Type B pancreatic cell (in vitro differentiated cells): ENCODE measurements around the gene UBE4A. TPM values are rescaled to one million over a fixed set of nuclear protein-coding genes. Genes with fewer than 3 reads are reported as not detected.
A peak's percentile ranks its signal among the peaks of the same experiment; 100 is the strongest.

Source experiments
- DNase-seq: peaks from one replicate; pipeline ENCODE4 v3.0.0; 2021; ENCODE audit warnings: mixed read lengths; ENCODE audit not compliant: unreplicated experiment; ENCODE audit errors: extremely low spot score
- H3K27ac Mint-ChIP-seq: 2 replicates; pipeline ENCODE4 v1.8.0; 2021; ENCODE audit warnings: mild to moderate bottlenecking, mixed read lengths
- H3K27me3 Mint-ChIP-seq: 2 replicates; pipeline ENCODE4 v1.8.0; 2021; ENCODE audit warnings: mixed read lengths
- H3K36me3 Mint-ChIP-seq: 2 replicates; pipeline ENCODE4 v1.8.0; 2021; ENCODE audit warnings: mixed read lengths
- H3K4me1 Mint-ChIP-seq: one replicate; pipeline ENCODE4 v1.8.0; 2021; ENCODE audit warnings: mixed read lengths; ENCODE audit not compliant: unreplicated experiment
- H3K4me3 Mint-ChIP-seq: 2 replicates; pipeline ENCODE4 v1.8.0; 2021; ENCODE audit warnings: mild to moderate bottlenecking, mixed read lengths
- H3K9me3 Mint-ChIP-seq: 2 replicates; pipeline ENCODE4 v1.8.0; 2021; ENCODE audit warnings: mixed read lengths
- CTCF ChIP-seq: fragments of 200-600 bp; sonication (generic); conservative IDR thresholded peaks from 2 replicates; pipeline ENCODE4 v1.5.0; 2021; ENCODE audit warnings: antibody characterized with exemption, mild to moderate bottlenecking
- total RNA-seq: library from RNA; stranded (reverse); gene quantifications from 2 replicates; pipeline ENCODE4 v1.2.1, GENCODE V29; 2021; ENCODE audit warnings: low replicate concordance

Gene UBE4A
- total RNA-seq, 1 donor from 2014 or later: 42.5 TPM

- H3K27ac Mint-ChIP-seq: no peak overlapping the region
- H3K9me3 Mint-ChIP-seq: no peaks in the 10 kb centered on the region
- H3K36me3 Mint-ChIP-seq: no peaks in the 10 kb centered on the region
- DNase-seq: no peak
- peaks cover 11% of the 10 kb centered on the region for H3K27me3 Mint-ChIP-seq
- H3K4me3 Mint-ChIP-seq: no peak overlapping the region
- TF ChIP-seq CTCF: no peak
- no peaks in the 10 kb centered on the region for H3K4me1 Mint-ChIP-seq
Observed at GRCh38 chr11:118328745-118329144, 30.7 kb upstream of the UBE4A start.

- Mint-ChIP-seq H3K4me1 (no peaks in the 10 kb centered on the region), H3K27me3 (peaks cover 17% of the 10 kb centered on the region), H3K4me3 (no peak overlapping the region), H3K36me3 (no peaks in the 10 kb centered on the region), H3K27ac (no peak overlapping the region), H3K9me3 (no peaks in the 10 kb centered on the region)
- no peak for TF ChIP-seq CTCF
- no peak for DNase-seq
Observed at GRCh38 chr11:118334745-118335144, 24.7 kb upstream of the UBE4A start.

GRCh38 chr11:118338637-118339061 is 20.8 kb upstream of the UBE4A start:
- H3K36me3 Mint-ChIP-seq: no peaks in the 10 kb centered on the region
- H3K4me1 Mint-ChIP-seq: no peaks in the 10 kb centered on the region
- no peak for TF ChIP-seq CTCF
- peaks cover 26% of the 10 kb centered on the region for H3K27me3 Mint-ChIP-seq
- no peaks in the 10 kb centered on the region for H3K9me3 Mint-ChIP-seq
- no peak overlapping the region for H3K4me3 Mint-ChIP-seq
- no peak for DNase-seq
- peak overlapping the region; percentile 27 for H3K27ac Mint-ChIP-seq

GRCh38 chr11:118339281-118339961 is 20.0 kb upstream of the UBE4A start:
- DNase-seq: no peak
- Mint-ChIP-seq H3K9me3 (no peaks in the 10 kb centered on the region), H3K4me1 (no peaks in the 10 kb centered on the region), H3K27me3 (peaks cover 26% of the 10 kb centered on the region), H3K4me3 (no peak overlapping the region), H3K27ac (no peak overlapping the region), H3K36me3 (no peaks in the 10 kb centered on the region)
- no peak for TF ChIP-seq CTCF

- H3K27me3 Mint-ChIP-seq: peaks cover 30% of the 10 kb centered on the region
Observed at GRCh38 chr11:118340449-118340848, 19.0 kb upstream of the UBE4A start.

More at GRCh38 chr11:118340449-118340848, 19.0 kb upstream of the UBE4A start:
- H3K4me1 Mint-ChIP-seq: no peaks in the 10 kb centered on the region
- no peaks in the 10 kb centered on the region for H3K36me3 Mint-ChIP-seq
- no peak for TF ChIP-seq CTCF
- no peak overlapping the region for H3K4me3 Mint-ChIP-seq
- H3K27ac Mint-ChIP-seq: no peak overlapping the region
- H3K9me3 Mint-ChIP-seq: no peaks in the 10 kb centered on the region
- DNase-seq: no peak
